ENCODE data around the gene RMI1.

Gene RMI1

DNA sequence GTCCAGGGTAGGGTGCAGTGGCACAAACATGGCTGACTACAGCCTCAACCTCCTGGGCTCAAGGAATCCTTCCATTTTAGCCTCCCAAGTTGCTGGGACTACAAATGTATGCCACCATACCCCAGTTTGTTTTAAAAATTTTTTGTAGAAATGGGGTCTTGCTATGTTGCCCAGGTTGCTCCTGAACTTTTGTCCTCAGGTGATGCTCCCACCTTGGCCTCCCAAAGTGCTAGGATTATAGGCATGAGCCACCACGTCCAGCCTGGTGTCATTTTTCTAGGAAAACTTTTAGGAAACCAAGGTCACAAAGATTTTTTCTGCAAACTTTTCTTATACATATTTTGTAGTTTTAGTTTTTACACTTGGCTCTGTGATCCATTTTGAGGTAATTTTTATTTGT is 10.8 kb downstream of the RMI1 start:
- DNase-seq (ENCODE audit: low spot score) (no peak), ATAC-seq (ENCODE audit: low read depth) (no peak)
- Histone ChIP-seq H3K4me3 (ENCODE audit: severe bottlenecking) (no peak overlapping the region), H3K4me1 (ENCODE audit: insufficient read depth, poor library complexity, severe bottlenecking) (peaks cover 11% of the 10 kb centered on the region), H3K27ac (ENCODE audit: poor library complexity, severe bottlenecking) (no peak overlapping the region), H3K9me3 (ENCODE audit: severe bottlenecking) (peaks cover 2% of the 10 kb centered on the region), H3K27me3 (ENCODE audit: insufficient read depth, poor library complexity, severe bottlenecking) (no peaks in the 10 kb centered on the region), H3K36me3 (ENCODE audit: low read depth) (peaks cover 22% of the 10 kb centered on the region)
- TF ChIP-seq, protein P1, sequence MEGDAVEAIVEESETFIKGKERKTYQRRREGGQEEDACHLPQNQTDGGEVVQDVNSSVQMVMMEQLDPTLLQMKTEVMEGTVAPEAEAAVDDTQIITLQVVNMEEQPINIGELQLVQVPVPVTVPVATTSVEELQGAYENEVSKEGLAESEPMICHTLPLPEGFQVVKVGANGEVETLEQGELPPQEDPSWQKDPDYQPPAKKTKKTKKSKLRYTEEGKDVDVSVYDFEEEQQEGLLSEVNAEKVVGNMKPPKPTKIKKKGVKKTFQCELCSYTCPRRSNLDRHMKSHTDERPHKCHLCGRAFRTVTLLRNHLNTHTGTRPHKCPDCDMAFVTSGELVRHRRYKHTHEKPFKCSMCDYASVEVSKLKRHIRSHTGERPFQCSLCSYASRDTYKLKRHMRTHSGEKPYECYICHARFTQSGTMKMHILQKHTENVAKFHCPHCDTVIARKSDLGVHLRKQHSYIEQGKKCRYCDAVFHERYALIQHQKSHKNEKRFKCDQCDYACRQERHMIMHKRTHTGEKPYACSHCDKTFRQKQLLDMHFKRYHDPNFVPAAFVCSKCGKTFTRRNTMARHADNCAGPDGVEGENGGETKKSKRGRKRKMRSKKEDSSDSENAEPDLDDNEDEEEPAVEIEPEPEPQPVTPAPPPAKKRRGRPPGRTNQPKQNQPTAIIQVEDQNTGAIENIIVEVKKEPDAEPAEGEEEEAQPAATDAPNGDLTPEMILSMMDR (IDR thresholded peaks at IDR 0.05; ENCODE audit: poor library complexity, severe bottlenecking) = no peak

DNA sequence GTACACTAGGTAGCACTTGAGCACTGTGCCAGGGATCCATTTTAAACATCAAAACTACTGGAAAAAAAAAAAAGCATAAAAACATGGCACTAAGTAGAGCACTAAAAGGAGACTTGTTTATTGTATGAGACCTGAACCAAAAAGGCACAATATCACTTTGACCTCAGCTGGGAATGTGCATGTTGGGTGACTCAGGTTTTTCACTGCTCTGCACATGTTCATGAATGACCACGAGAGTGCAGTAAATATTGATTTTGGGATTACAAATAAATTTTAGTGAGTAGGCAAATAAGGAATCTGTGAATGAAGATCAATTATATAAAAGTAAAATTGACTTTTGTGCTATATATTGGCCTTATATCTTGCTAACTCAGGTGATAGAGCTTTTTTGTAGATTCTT is 11.8 kb downstream of the RMI1 start:
- H3K36me3 ChIP-seq (ENCODE audit: low read depth) = peaks cover 18% of the 10 kb centered on the region
- TF ChIP-seq, protein P1 (IDR thresholded peaks at IDR 0.05; ENCODE audit: poor library complexity, severe bottlenecking) = peak; percentile 28
- H3K9me3 ChIP-seq (ENCODE audit: severe bottlenecking) = no peaks in the 10 kb centered on the region
- H3K27me3 ChIP-seq (ENCODE audit: insufficient read depth, poor library complexity, severe bottlenecking) = no peaks in the 10 kb centered on the region
- ATAC-seq (ENCODE audit: low read depth) (peak; percentile 44; the same call in 1 of the 3 replicates), DNase-seq (ENCODE audit: low spot score) (no peak)
- H3K4me1 ChIP-seq (ENCODE audit: insufficient read depth, poor library complexity, severe bottlenecking) = peaks cover under 1% of the 10 kb centered on the region
- no peak overlapping the region for H3K4me3 ChIP-seq (ENCODE audit: severe bottlenecking)
- no peak overlapping the region for H3K27ac ChIP-seq (ENCODE audit: poor library complexity, severe bottlenecking)

DNA sequence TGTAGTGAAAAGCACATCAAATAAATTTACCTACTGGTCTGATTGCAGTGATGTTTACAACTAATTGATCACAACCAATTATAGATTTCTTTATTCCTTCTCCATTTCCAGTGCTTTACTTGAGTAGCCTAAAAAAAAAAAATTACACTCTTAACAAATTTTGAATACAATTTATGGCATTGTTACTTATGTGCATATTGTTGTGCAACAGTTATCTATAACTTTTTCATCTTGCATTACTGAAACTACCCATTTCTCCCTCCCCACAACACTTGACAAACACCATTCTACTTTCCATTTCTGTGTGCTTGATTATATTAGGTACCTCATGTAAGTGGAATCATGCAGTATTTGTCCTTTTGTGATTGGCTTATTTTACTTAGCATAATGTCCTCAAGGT is 12.3 kb downstream of the RMI1 start:
- no peak overlapping the region for H3K27ac ChIP-seq (ENCODE audit: poor library complexity, severe bottlenecking)
- peaks cover 13% of the 10 kb centered on the region for H3K36me3 ChIP-seq (ENCODE audit: low read depth)
- H3K9me3 ChIP-seq (ENCODE audit: severe bottlenecking) = no peaks in the 10 kb centered on the region
- no peak for DNase-seq (ENCODE audit: low spot score)
- no peaks in the 10 kb centered on the region for H3K4me1 ChIP-seq (ENCODE audit: insufficient read depth, poor library complexity, severe bottlenecking)
- TF ChIP-seq, protein P1 (IDR thresholded peaks at IDR 0.05; ENCODE audit: poor library complexity, severe bottlenecking) = no peak
- H3K4me3 ChIP-seq (ENCODE audit: severe bottlenecking) = no peak overlapping the region
- ATAC-seq (ENCODE audit: low read depth) = no peak
- no peaks in the 10 kb centered on the region for H3K27me3 ChIP-seq (ENCODE audit: insufficient read depth, poor library complexity, severe bottlenecking)

DNA sequence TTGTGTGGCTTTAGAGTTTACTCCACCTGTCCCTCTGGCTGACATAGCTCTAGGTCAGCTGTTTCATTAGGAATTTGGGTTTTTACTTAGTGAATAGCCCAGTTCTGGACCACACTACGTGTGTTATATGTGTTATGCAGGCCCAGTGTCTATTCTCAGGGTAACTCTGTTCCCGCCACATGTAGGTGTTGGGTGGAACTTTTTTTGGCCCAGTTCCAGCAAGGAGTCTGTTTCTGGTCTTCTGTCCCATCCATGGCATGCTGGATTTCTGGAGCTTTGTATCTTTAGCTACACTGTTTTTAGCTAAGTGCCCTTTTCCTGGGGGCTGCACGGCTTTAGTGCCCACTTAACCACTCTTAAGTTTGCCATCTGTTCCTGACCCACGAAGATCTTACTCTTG is 15.5 kb downstream of the RMI1 start:
- no peaks in the 10 kb centered on the region for H3K27me3 ChIP-seq (ENCODE audit: insufficient read depth, poor library complexity, severe bottlenecking)
- no peaks in the 10 kb centered on the region for H3K4me1 ChIP-seq (ENCODE audit: insufficient read depth, poor library complexity, severe bottlenecking)
- ATAC-seq (ENCODE audit: low read depth) = no peak
- no peak overlapping the region for H3K4me3 ChIP-seq (ENCODE audit: severe bottlenecking)
- H3K9me3 ChIP-seq (ENCODE audit: severe bottlenecking) = no peaks in the 10 kb centered on the region
- H3K27ac ChIP-seq (ENCODE audit: poor library complexity, severe bottlenecking) = no peak overlapping the region
- no peak for DNase-seq (ENCODE audit: low spot score)
- TF ChIP-seq, protein P1 (IDR thresholded peaks at IDR 0.05; ENCODE audit: poor library complexity, severe bottlenecking) = no peak
- peaks cover 19% of the 10 kb centered on the region for H3K36me3 ChIP-seq (ENCODE audit: low read depth)

DNA sequence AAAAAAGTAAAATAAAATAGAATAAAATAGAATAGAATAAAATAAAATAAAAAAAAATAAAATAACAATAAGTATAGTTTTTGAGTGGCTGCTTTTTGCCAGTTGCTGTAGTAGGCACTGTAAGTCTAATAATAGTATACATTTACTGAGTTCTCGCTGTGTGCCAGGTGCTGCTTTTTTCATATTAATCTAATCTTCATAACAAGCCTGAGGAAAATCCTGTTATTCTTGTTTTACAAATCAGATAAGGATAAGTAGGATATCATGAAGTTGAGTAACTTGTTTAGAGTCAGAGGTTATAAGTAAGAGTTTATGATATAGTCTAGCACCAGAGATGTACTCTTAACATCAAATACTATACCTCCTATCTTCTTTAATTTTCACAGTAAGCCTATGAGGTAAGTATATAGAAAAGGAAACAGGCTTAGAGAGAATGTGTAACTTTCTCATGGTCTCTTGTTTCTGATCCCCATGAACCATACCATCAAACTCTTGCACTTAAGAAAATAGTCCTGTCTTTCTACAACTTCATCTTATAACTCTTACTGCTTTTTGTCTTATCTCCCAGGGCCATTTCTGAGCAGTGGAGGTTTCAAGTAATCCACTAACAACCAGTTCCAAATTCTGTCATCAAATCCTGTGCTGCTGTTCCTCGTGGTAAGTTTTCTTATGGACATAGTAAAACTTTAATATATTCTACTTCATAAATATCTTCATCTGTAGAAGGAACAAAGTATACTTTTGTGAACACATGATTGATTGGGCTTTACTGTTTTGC is 18.7 kb downstream of the RMI1 start:
- no peak for DNase-seq (ENCODE audit: low spot score)
- H3K27me3 ChIP-seq (ENCODE audit: insufficient read depth, poor library complexity, severe bottlenecking) = no peaks in the 10 kb centered on the region
- H3K9me3 ChIP-seq (ENCODE audit: severe bottlenecking) = no peaks in the 10 kb centered on the region
- ATAC-seq (ENCODE audit: low read depth) = no peak
- H3K36me3 ChIP-seq (ENCODE audit: low read depth) = peaks cover 36% of the 10 kb centered on the region
- no peak overlapping the region for H3K27ac ChIP-seq (ENCODE audit: poor library complexity, severe bottlenecking)
- no peak overlapping the region for H3K4me3 ChIP-seq (ENCODE audit: severe bottlenecking)
- H3K4me1 ChIP-seq (ENCODE audit: insufficient read depth, poor library complexity, severe bottlenecking) = peaks cover 6% of the 10 kb centered on the region
- TF ChIP-seq, protein P1 (IDR thresholded peaks at IDR 0.05; ENCODE audit: poor library complexity, severe bottlenecking) = no peak

Data from RWPE2 (cell line).